Subcutaneous adipose tissue (tissue), 4 donors: Measurements from ENCODE around the gene ENTPD1. TPM values are rescaled to one million over a fixed set of nuclear protein-coding genes. Genes with fewer than 3 reads are reported as not detected.

Experiments used
- total RNA-seq, 4 donors: library from RNA; depleted of rRNA; stranded (reverse); fragments of >200 nt; gene quantifications; one replicate each; pipeline ENCODE4 v1.1.0, GENCODE V29; 2016
- TF ChIP-seq, protein P1 (sequence below): fragments of 450-650 bp; IDR thresholded peaks from one replicate; pipeline ENCODE4 v1.5.1; 2016; ENCODE audit warnings: low read depth, mild to moderate bottlenecking, control low read depth, antibody characterized with exemption, moderate library complexity

ENTPD1 gene
- total RNA-seq, 4 donors from 2014 or later = 16.2 to 28.7 (median 20.4) TPM

DNA sequence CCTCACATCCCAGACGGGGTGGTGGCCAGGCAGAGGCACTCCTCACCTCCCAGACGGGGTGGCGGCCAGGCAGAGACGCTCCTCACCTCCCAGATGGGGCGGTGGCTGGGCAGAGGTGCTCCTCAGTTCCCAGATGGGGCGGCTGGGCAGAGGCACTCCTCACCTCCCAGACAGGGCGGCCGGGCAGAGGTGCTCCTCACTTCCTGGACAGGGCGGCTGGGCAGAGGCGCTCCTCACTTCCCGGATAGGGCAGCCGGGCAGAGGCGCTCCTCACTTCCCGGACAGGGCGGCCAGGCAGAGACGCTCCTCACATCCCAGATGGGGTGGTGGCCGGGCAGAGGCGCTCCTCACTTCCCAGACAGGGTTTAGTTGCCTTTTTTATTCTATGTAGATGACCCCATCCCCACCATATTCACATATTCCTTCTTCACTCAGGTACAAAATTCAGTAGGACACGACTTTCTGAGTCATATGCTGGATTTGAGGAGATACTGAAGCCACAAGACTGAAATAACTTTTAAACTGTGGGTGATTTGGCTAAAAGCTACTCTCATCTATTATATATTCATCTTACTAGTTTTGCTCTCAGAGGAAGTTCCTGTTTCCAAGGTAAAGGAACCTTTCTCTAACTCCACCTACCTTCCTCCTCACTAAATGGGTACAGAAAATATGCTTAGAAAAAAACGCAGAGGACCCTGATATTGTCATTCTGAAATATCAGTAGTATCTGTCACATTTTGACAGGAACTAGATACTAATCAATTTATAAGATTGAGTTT is 54.4 kb downstream of the ENTPD1 start:
- TF ChIP-seq, protein P1, sequence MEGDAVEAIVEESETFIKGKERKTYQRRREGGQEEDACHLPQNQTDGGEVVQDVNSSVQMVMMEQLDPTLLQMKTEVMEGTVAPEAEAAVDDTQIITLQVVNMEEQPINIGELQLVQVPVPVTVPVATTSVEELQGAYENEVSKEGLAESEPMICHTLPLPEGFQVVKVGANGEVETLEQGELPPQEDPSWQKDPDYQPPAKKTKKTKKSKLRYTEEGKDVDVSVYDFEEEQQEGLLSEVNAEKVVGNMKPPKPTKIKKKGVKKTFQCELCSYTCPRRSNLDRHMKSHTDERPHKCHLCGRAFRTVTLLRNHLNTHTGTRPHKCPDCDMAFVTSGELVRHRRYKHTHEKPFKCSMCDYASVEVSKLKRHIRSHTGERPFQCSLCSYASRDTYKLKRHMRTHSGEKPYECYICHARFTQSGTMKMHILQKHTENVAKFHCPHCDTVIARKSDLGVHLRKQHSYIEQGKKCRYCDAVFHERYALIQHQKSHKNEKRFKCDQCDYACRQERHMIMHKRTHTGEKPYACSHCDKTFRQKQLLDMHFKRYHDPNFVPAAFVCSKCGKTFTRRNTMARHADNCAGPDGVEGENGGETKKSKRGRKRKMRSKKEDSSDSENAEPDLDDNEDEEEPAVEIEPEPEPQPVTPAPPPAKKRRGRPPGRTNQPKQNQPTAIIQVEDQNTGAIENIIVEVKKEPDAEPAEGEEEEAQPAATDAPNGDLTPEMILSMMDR = no peak

DNA sequence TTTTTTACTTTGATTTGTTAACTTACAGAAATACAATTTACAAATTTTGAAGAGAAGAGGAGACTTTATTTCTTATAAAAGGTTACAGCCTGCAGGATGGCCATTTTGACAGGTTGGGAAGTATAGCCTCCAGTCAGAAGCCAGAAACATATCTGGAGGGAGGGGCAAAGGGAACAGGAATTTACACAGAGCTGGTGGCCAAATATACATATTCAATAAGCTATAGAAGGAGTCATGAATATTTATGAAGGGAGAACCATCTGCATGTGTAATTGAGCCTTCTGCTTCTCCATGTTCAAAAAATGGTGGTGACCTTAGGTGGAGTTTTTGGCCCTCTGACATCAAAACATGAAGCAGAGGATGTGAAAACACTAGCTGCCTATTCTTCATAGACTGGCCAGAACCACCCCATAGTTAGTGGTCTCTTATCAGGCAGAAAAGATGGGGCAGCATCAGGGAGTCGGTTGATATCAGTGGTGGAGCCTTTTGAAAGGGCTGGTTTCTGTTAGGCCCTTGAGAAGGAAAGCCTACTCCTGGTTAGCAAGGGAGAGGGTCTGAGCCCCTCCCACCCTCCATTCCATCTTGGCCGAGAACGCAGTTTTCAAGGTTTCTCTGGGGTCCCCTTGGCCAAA is 57.2 kb downstream of the ENTPD1 start:
- TF ChIP-seq, protein P1 = no peak

DNA sequence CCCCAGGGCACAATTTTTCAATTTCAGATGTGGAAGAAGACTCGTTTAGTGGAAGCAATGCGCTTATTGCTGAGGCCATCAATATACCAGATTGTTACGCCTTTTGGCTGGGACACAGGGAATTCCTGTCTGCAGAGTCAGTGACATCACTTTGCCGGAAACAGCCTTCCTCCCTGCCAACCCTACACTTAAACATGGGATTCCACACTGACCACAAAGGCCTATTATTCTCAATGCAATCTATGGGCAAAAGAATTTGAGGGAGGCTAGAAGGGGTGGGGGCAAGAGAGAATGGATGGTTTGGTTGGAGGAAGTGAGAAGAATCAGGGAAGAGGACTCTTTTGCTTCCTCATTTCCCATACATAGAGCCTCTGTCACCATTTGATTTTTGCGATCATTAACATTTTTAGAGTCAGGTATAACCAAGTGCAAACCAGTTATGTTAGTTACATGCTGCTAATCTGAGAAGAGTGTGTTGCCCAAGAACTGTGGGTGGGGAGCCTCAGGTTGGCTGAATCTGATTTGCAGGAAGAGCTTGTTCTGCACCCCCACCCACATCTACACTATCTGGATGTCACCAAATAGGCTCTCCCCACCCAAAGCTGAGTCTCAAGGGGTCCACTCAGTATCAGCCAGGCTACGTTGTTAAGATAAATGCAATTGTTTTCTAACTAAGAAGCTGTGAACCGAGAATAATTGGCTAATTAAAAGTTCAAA is 58.2 kb downstream of the ENTPD1 start:
- TF ChIP-seq, protein P1 = no peak

DNA sequence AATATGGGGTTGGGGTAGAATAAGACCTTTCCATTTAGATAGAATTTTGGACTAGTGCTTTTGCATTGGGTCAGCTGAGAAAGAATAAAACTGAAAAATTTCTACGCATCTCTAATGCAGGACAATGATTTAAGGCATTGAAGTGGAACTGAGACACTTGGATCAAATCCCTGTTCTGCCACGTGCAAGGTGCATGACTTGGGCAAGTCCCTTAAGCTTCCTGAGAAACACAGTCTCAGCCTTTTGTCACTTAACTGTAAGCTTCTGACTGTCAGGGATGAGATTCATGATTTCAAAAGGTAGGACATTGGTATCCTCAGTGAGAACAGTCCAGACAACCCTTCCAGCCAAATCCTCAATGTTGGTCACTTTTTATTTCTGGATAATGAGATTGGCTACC is 59.2 kb downstream of the ENTPD1 start:
- TF ChIP-seq, protein P1 = no peak

DNA sequence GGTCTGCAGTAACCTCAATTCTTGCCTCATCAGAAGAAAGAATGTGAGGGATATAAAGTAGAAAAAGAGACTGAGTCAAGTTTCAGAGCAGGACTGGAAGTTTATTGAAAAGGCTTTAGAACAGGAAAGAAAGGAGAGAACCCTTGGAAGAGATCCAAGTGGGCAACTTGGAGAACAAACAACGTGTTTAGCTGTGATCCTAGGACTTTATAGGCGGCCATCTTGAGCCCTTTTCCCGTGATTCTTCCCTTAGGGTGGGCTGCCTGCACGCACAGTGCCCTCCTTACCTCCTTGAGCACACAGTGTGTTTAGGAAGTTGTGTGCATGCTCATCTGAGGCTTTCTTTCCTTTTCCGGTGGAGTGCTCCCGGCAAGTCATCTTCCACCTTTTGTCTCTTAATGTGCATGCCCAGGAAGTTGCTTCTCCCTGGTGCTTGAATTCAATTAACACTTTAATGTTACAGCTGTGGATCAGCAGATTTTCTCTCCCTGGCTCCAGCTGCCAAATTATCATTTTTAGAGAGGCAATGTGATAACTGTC is 59.8 kb downstream of the ENTPD1 start:
- TF ChIP-seq, protein P1 = no peak

DNA sequence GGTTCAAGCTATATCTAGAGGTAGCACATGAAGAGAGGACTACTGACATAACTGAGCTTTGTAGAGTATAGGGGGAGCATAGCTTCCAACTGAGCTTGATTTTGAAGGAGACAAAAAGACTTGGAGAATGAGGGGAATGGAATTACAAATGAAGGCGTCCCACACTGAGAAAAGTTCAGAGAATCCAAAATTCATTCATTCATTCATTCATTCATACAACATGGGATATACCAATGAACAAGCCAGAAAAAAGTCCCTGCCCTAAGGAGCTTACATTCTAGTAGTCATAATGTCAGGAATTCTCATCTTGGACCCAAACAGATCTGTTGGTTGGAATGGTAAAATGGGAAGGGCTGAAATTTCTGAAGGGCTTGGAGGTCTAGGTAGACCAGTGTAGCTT is 62.0 kb downstream of the ENTPD1 start:
- TF ChIP-seq, protein P1 = no peak

DNA sequence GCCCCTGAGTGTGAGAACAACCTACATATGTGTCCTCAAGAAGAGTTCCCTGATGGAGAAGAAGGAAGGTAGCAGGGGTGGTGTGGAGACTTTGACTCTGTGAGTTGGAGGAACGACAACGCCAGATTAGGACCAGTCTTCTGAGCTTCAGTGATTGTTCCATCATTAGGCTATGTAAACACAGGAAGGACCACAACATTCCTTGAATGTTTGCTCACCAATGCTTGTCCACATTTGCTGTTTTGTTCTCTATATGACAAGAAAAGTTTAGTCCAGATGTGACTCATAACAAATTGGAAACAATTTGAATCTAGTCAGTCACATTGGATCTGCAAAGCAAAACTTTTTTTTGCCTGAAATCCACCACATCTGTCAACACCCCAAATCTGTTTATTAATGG is 62.7 kb downstream of the ENTPD1 start:
- TF ChIP-seq, protein P1 = no peak
